Vagina (tissue), 2 donors: Measurements from ENCODE around the gene PRELID3B.

Source experiments
- CTCF ChIP-seq, 3 experiments: fragments of 450-650 bp in 2 of 3; fragments of 200-600 bp in 1 of 3; sonication (generic) in 1 of 3; IDR thresholded peaks; one replicate each; pipeline ENCODE4 v1.5.1; 2017 to 2019; ENCODE audit warnings: antibody characterized with exemption in 3 of 3, mild to moderate bottlenecking in 2 of 3, moderate library complexity in 2 of 3
- POLR2A ChIP-seq, 2 donors: fragments of 450-650 bp; IDR thresholded peaks; one replicate each; pipeline ENCODE4 v1.6.1; 2017; ENCODE audit warnings: antibody characterized with exemption in 2 of 2, mild to moderate bottlenecking in 2 of 2, moderate library complexity in 2 of 2
- POLR2AphosphoS5 ChIP-seq, 2 donors: sonication (generic); formaldehyde crosslinking; IDR thresholded peaks; one replicate each; pipeline ENCODE4 v1.9.0; 2017; ENCODE audit warnings: antibody characterized with exemption in 2 of 2, mild to moderate bottlenecking in 2 of 2, low read depth in 1 of 2; ENCODE audit not compliant: insufficient read depth in 1 of 2

GRCh38 chr20:59033616-59034165, 8.9 kb downstream of the PRELID3B start:
- TF ChIP-seq CTCF (IDR thresholded peaks at IDR 0.05) (no peak), POLR2A (IDR thresholded peaks at IDR 0.05) (no peak), POLR2AphosphoS5 (IDR thresholded peaks at IDR 0.05; ENCODE audit: insufficient read depth in 1 of 2, low read depth in 1 of 2) (no peak)
